ENCODE measurements around the gene CYP3A7.

- TF ChIP-seq POLR2A (IDR thresholded peaks at IDR 0.05), result no peak
- TF ChIP-seq CTCF (IDR thresholded peaks at IDR 0.05), result no peak
These were observed 25.0 kb downstream of the CYP3A7 start for GRCh38 chr7:99709838-99710578.
